Gastroesophageal sphincter (tissue), 4 donors: ENCODE data around the gene TENT5A. TPM values are rescaled to one million over a fixed set of nuclear protein-coding genes. Genes with fewer than 3 reads are reported as not detected.

ENCODE experiments used
- ATAC-seq: fragments of 150-250 bp; one replicate; pipeline ENCODE4 v1.9.1; 2016; ENCODE audit warnings: mild to moderate bottlenecking, moderate library complexity
- H3K27ac ChIP-seq, 4 donors: fragments of 200-600 bp; sonication (generic) in 3 of 4; 1 replicate in 3 of 4; 2 replicates in 1 of 4; pipeline ENCODE4 v1.5.1; 2016 to 2019
- H3K27me3 ChIP-seq: fragments of 200-600 bp; sonication (generic); one replicate; pipeline ENCODE4 v1.5.1; 2019
- H3K36me3 ChIP-seq, 2 donors: fragments of 200-600 bp; sonication (generic); one replicate each; pipeline ENCODE4 v1.5.1; 2019; ENCODE audit warnings: control low read depth in 1 of 2
- H3K4me1 ChIP-seq, 3 donors: fragments of 200-600 bp; sonication (generic); 1 replicate in 2 of 3; 2 replicates in 1 of 3; pipeline ENCODE4 v1.5.1; 2016 to 2019; ENCODE audit warnings: control low read depth in 2 of 3
- H3K4me3 ChIP-seq, 2 donors: fragments of 200-600 bp; sonication (generic); one replicate each; pipeline ENCODE4 v1.5.1; 2019; ENCODE audit warnings: mild to moderate bottlenecking in 1 of 2, moderate library complexity in 1 of 2
- H3K9me3 ChIP-seq, 3 donors: fragments of 200-600 bp; sonication (generic); one replicate each; pipeline ENCODE4 v1.5.1; 2017 to 2019; ENCODE audit warnings: control low read depth in 2 of 3
- EP300 ChIP-seq: sonication (generic); formaldehyde crosslinking; IDR thresholded peaks from one replicate; pipeline ENCODE4 v1.6.1; 2017; ENCODE audit warnings: antibody characterized with exemption, mild to moderate bottlenecking
- POLR2A ChIP-seq, 2 donors: fragments of 450-650 bp; IDR thresholded peaks; one replicate each; pipeline ENCODE4 v1.6.1; 2017; ENCODE audit warnings: antibody characterized with exemption in 2 of 2, mild to moderate bottlenecking in 2 of 2, moderate library complexity in 1 of 2
- POLR2AphosphoS5 ChIP-seq: sonication (generic); formaldehyde crosslinking; IDR thresholded peaks from one replicate; pipeline ENCODE4 v1.6.1; 2017; ENCODE audit warnings: antibody characterized with exemption
- WGBS, 2 donors: methylation state at CpG; one replicate each; pipeline ENCODE4 v1.1.5; 2018; ENCODE audit warnings: low coverage in 1 of 2; 5-methylcytosine and 5-hydroxymethylcytosine counted together
- total RNA-seq, 4 donors: library from RNA; depleted of rRNA; stranded (reverse); fragments of >200 nt; gene quantifications; one replicate each; pipeline ENCODE4 v1.1.0, GENCODE V29; 2016
- TF ChIP-seq, protein P1 (sequence below), 4 experiments: fragments of 200-600 bp in 2 of 4; fragments of 450-650 bp in 2 of 4; sonication (generic) in 1 of 4; IDR thresholded peaks; one replicate each; pipeline ENCODE4 v1.5.1; 2017 to 2019; ENCODE audit warnings: antibody characterized with exemption in 4 of 4, mild to moderate bottlenecking in 2 of 4, moderate library complexity in 2 of 4

TENT5A gene
- total RNA-seq, 4 donors from 2014 or later, result 8.4 to 35.8 (median 14.3) TPM

DNA sequence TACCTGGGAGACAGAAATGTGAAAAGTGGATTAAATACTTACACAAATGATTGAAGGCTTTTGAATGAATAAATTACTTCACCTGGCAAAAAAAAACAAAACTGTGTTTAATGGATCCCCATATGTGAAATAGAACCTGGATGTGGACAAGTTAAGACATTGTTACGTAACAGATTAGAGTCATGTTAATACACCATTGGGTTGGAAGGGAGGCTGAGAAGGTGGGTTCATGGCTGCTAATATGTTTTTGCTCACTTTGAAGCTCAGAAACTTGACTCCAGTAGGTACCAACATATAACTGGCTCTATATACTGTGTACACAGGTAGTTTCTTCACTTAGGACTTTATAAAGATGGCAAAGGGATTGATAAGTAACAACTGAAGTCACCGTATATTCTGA, 21.4 kb upstream of the TENT5A start:
- TF ChIP-seq POLR2AphosphoS5 (no peak), EP300 (no peak), POLR2A (IDR thresholded peaks at IDR 0.05) (no peak)
- TF ChIP-seq, protein P1, sequence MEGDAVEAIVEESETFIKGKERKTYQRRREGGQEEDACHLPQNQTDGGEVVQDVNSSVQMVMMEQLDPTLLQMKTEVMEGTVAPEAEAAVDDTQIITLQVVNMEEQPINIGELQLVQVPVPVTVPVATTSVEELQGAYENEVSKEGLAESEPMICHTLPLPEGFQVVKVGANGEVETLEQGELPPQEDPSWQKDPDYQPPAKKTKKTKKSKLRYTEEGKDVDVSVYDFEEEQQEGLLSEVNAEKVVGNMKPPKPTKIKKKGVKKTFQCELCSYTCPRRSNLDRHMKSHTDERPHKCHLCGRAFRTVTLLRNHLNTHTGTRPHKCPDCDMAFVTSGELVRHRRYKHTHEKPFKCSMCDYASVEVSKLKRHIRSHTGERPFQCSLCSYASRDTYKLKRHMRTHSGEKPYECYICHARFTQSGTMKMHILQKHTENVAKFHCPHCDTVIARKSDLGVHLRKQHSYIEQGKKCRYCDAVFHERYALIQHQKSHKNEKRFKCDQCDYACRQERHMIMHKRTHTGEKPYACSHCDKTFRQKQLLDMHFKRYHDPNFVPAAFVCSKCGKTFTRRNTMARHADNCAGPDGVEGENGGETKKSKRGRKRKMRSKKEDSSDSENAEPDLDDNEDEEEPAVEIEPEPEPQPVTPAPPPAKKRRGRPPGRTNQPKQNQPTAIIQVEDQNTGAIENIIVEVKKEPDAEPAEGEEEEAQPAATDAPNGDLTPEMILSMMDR (IDR thresholded peaks at IDR 0.05), result no peak
- no peak for ATAC-seq
- no peaks in the 10 kb centered on the region for H3K36me3 ChIP-seq
- no peaks in the 10 kb centered on the region for H3K9me3 ChIP-seq
- H3K4me1 ChIP-seq, result no peaks in the 10 kb centered on the region
- H3K27me3 ChIP-seq, result no peaks in the 10 kb centered on the region
- no peak overlapping the region for H3K27ac ChIP-seq
- WGBS, 2 donors, result 91 to 94% methylated on average over 2 of the region's 2 CpGs
- H3K4me3 ChIP-seq, result no peak overlapping the region

- no peak overlapping the region for H3K4me3 ChIP-seq
- no peaks in the 10 kb centered on the region for H3K9me3 ChIP-seq
- no peaks in the 10 kb centered on the region for H3K36me3 ChIP-seq
- H3K27me3 ChIP-seq, result no peaks in the 10 kb centered on the region
- H3K27ac ChIP-seq, result no peak overlapping the region
- TF ChIP-seq POLR2A (IDR thresholded peaks at IDR 0.05) (no peak), POLR2AphosphoS5 (no peak), EP300 (no peak)
- TF ChIP-seq, protein P1 (IDR thresholded peaks at IDR 0.05), result no peak
- no peaks in the 10 kb centered on the region for H3K4me1 ChIP-seq
- ATAC-seq, result no peak
- 56 to 81% methylated on average over 2 of the region's 2 CpGs for WGBS, 2 donors
Measured at GRCh38 chr6:81772741-81773140, 20.3 kb upstream of the TENT5A start.

GRCh38 chr6:81771097-81771496, 18.6 kb upstream of the TENT5A start:
- H3K9me3 ChIP-seq, result no peaks in the 10 kb centered on the region
- H3K36me3 ChIP-seq, result no peaks in the 10 kb centered on the region
- H3K27ac ChIP-seq, result no peak overlapping the region
- no peak for TF ChIP-seq EP300
- TF ChIP-seq POLR2A (IDR thresholded peaks at IDR 0.05), result no peak
- no peak for TF ChIP-seq POLR2AphosphoS5
- TF ChIP-seq, protein P1 (IDR thresholded peaks at IDR 0.05), result no peak
- ATAC-seq, result no peak
- H3K4me3 ChIP-seq, result no peak overlapping the region
- WGBS, 2 donors, result 83 to 86% methylated on average over 1 of the region's 1 CpG
- no peaks in the 10 kb centered on the region for H3K27me3 ChIP-seq
- peaks cover 0 to 15% (median 0%) of the 10 kb centered on the region in 3 donors for H3K4me1 ChIP-seq

- no peaks in the 10 kb centered on the region for H3K27me3 ChIP-seq
- H3K4me3 ChIP-seq, result no peak overlapping the region
- peaks cover 0 to 17% (median 0%) of the 10 kb centered on the region in 3 donors for H3K4me1 ChIP-seq
- TF ChIP-seq, protein P1 (IDR thresholded peaks at IDR 0.05), result no peak
- TF ChIP-seq EP300, result no peak
- no peak for TF ChIP-seq POLR2AphosphoS5
- H3K27ac ChIP-seq, result no peak overlapping the region
- 85 to 88% methylated on average over 1 of the region's 1 CpG for WGBS, 2 donors
- H3K36me3 ChIP-seq, result no peaks in the 10 kb centered on the region
- ATAC-seq, result no peak
- H3K9me3 ChIP-seq, result no peaks in the 10 kb centered on the region
Measured at GRCh38 chr6:81770381-81770780, 17.9 kb upstream of the TENT5A start.

GRCh38 chr6:81769824-81770223, 17.3 kb upstream of the TENT5A start:
- Histone ChIP-seq H3K27ac (no peak overlapping the region), H3K9me3 (no peaks in the 10 kb centered on the region), H3K4me1 (peaks cover 0 to 17% (median 0%) of the 10 kb centered on the region in 3 donors), H3K27me3 (no peaks in the 10 kb centered on the region), H3K36me3 (no peaks in the 10 kb centered on the region), H3K4me3 (no peak overlapping the region)
- TF ChIP-seq EP300, result no peak
- TF ChIP-seq POLR2A (IDR thresholded peaks at IDR 0.05), result no peak
- TF ChIP-seq POLR2AphosphoS5, result no peak
- TF ChIP-seq, protein P1 (IDR thresholded peaks at IDR 0.05), result no peak
- no peak for ATAC-seq
- 80% methylated on average over 1 of the region's 1 CpG; no CpG with 5 or more reads in 1 of the 2 donors for WGBS, 2 donors
